Head of caudate nucleus (tissue), 42 donors: ENCODE results near the gene PARD3.

Source experiments
- DNase-seq, 42 donors: peaks; one replicate each; pipeline versions ENCODE4 v3.0.0 to v3.0.0-alpha.2; 2020 to 2021; ENCODE audit warnings: mixed read lengths in 7 of 42
- intact Hi-C: fragments of 100-400 bp; cut with DNase I; formaldehyde crosslinking; loops from one replicate; pipeline ENCODE4 v1.15.0; 2022

Gene PARD3

GRCh38 chr10:34346516-34347100 lies 468.5 kb downstream of the PARD3 start:
- no peak for DNase-seq
- intact Hi-C loops: no loop called here

GRCh38 chr10:34345383-34345782 lies 469.7 kb downstream of the PARD3 start:
- intact Hi-C loops: no loop called here
- no peak for DNase-seq

- intact Hi-C loops: no loop called here
- no peak for DNase-seq
Observed at GRCh38 chr10:34343764-34344163, 471.3 kb downstream of the PARD3 start.

GRCh38 chr10:34341473-34341872 lies 473.6 kb downstream of the PARD3 start:
- intact Hi-C loops: no loop called here
- DNase-seq: no peak

GRCh38 chr10:34340934-34341333 lies 474.2 kb downstream of the PARD3 start:
- no peak for DNase-seq
- intact Hi-C loops: no loop called here

- intact Hi-C loops: no loop called here
- DNase-seq: no peak
Observed at GRCh38 chr10:34339816-34340553, 475.1 kb downstream of the PARD3 start.

GRCh38 chr10:34337917-34338316 lies 477.2 kb downstream of the PARD3 start:
- DNase-seq: no peak
- intact Hi-C loops: no loop called here

GRCh38 chr10:34335960-34336690 lies 479.0 kb downstream of the PARD3 start:
- no peak for DNase-seq
- intact Hi-C loops: no loop called here

- intact Hi-C loops: no loop called here
- no peak for DNase-seq
Observed at GRCh38 chr10:34334908-34335307, 480.2 kb downstream of the PARD3 start.

- intact Hi-C loops: no loop called here
- DNase-seq: no peak
Observed at GRCh38 chr10:34333513-34333912, 481.6 kb downstream of the PARD3 start.

GRCh38 chr10:34327184-34327583 lies 487.9 kb downstream of the PARD3 start:
- DNase-seq: no peak
- intact Hi-C loops: no loop called here

GRCh38 chr10:34323192-34323591 lies 491.9 kb downstream of the PARD3 start:
- intact Hi-C loops: no loop called here
- no peak for DNase-seq

GRCh38 chr10:34320265-34320664 lies 494.8 kb downstream of the PARD3 start:
- no peak for DNase-seq
- intact Hi-C loops: no loop called here

- intact Hi-C loops: no loop called here
- no peak for DNase-seq
Observed at GRCh38 chr10:34319197-34319846, 495.8 kb downstream of the PARD3 start.

GRCh38 chr10:34316154-34316553 lies 498.9 kb downstream of the PARD3 start:
- DNase-seq: no peak

GRCh38 chr10:34314457-34314856 lies 500.6 kb downstream of the PARD3 start:
- intact Hi-C loops: no loop called here
- no peak for DNase-seq

More at GRCh38 chr10:34316154-34316553, 498.9 kb downstream of the PARD3 start:
- intact Hi-C loops: no loop called here

- intact Hi-C loops: no loop called here
Observed at GRCh38 chr10:34313888-34314287, 501.2 kb downstream of the PARD3 start.

GRCh38 chr10:34313353-34313752 lies 501.7 kb downstream of the PARD3 start:
- DNase-seq: no peak
- intact Hi-C loops: no loop called here

More at GRCh38 chr10:34313888-34314287, 501.2 kb downstream of the PARD3 start:
- DNase-seq: no peak

GRCh38 chr10:34311679-34312078 lies 503.4 kb downstream of the PARD3 start:
- no peak for DNase-seq
- intact Hi-C loops: no loop called here

- peak in 2 of 42 donors; percentile 6 to 17 for DNase-seq
- intact Hi-C loops: no loop called here
Observed at GRCh38 chr10:34310234-34310633, 504.9 kb downstream of the PARD3 start.
